Hepatocyte (in vitro differentiated cells): ENCODE data around the gene COMMD4. TPM values are rescaled to one million over a fixed set of nuclear protein-coding genes. Genes with fewer than 3 reads are reported as not detected.
A peak's percentile ranks its signal among the peaks of the same experiment; 100 is the strongest.

Experiments
- DNase-seq: peaks from one replicate; pipeline ENCODE4 v3.0.0-alpha.2; 2016; ENCODE audit warnings: low spot score
- H2AFZ ChIP-seq: fragments of 200-600 bp; sonication (generic); 2 replicates; pipeline ENCODE4 v1.6.0; 2016; ENCODE audit warnings: antibody characterized with exemption, mild to moderate bottlenecking
- H3K27ac ChIP-seq: fragments of 200-600 bp; sonication (generic); 2 replicates; pipeline ENCODE4 v1.5.1; 2016; ENCODE audit warnings: mild to moderate bottlenecking
- H3K27me3 ChIP-seq: fragments of 200-600 bp; sonication (generic); 2 replicates; pipeline ENCODE4 v1.6.1; 2016
- H3K36me3 ChIP-seq: fragments of 200-600 bp; sonication (generic); replicated peaks from 2 replicates; pipeline ENCODE4 v1.5.1; 2016; ENCODE audit warnings: low read depth; ENCODE audit not compliant: insufficient read depth
- H3K4me1 ChIP-seq: fragments of 200-600 bp; sonication (generic); 2 replicates; pipeline ENCODE4 v1.5.1; 2016; ENCODE audit warnings: mild to moderate bottlenecking, moderate library complexity; ENCODE audit not compliant: insufficient read depth
- H3K4me2 ChIP-seq: fragments of 200-600 bp; sonication (generic); 2 replicates; pipeline ENCODE4 v1.6.0; 2016
- H3K4me3 ChIP-seq: fragments of 200-600 bp; sonication (generic); 2 replicates; pipeline ENCODE4 v1.5.1; 2016; ENCODE audit warnings: mild to moderate bottlenecking
- H3K79me2 ChIP-seq: fragments of 200-600 bp; sonication (generic); 2 replicates; pipeline ENCODE4 v1.6.0; 2017; ENCODE audit warnings: mild to moderate bottlenecking
- H3K9me2 ChIP-seq: fragments of 200-600 bp; sonication (generic); replicated peaks from 2 replicates; pipeline ENCODE4 v1.6.0; 2017; ENCODE audit warnings: mild to moderate bottlenecking; ENCODE audit not compliant: insufficient read depth
- H3K9me3 ChIP-seq: fragments of 200-600 bp; sonication (generic); 2 replicates; pipeline ENCODE4 v1.5.1; 2016; ENCODE audit warnings: low read depth, mild to moderate bottlenecking
- H4K20me1 ChIP-seq: fragments of 200-600 bp; sonication (generic); 2 replicates; pipeline ENCODE4 v1.6.0; 2016; ENCODE audit warnings: mild to moderate bottlenecking; ENCODE audit not compliant: insufficient read depth, poor library complexity, severe bottlenecking
- EZH2 ChIP-seq: fragments of 200-600 bp; sonication (generic); IDR thresholded peaks from 2 replicates; pipeline ENCODE4 v1.6.1; 2016; ENCODE audit warnings: antibody characterized with exemption, mild to moderate bottlenecking, borderline replicate concordance
- EZH2phosphoT487 ChIP-seq: fragments of 200-600 bp; sonication (generic); IDR thresholded peaks from one replicate; pipeline ENCODE4 v1.6.1; 2018; ENCODE audit warnings: antibody characterized with exemption, mild to moderate bottlenecking, low read depth, moderate library complexity; ENCODE audit not compliant: unreplicated experiment, severe bottlenecking
- WGBS: methylation state at CpG from one replicate; pipeline ENCODE4 v1.1.6; 2016; ENCODE audit warnings: low lambda C conversion rate; ENCODE audit errors: missing lambda C conversion rate; 5-methylcytosine and 5-hydroxymethylcytosine counted together
- polyA plus RNA-seq: library from polyadenylated mRNA; unstranded; fragments of >200 nt; fragmentation: Nextera tagmentation; extraction: Ambion mirVana; gene quantifications from 2 replicates; pipeline ENCODE4 v1.2.1, GENCODE V29; 2016
- total RNA-seq: library from RNA; depleted of rRNA; stranded (reverse); fragments of >200 nt; gene quantifications from 2 replicates; pipeline ENCODE4 v1.2.3, GENCODE V29; 2014
- TF ChIP-seq, protein P1 (sequence below): fragments of 200-600 bp; sonication (generic); IDR thresholded peaks from 2 replicates; pipeline ENCODE4 v1.5.1; 2016; ENCODE audit warnings: antibody characterized with exemption, mild to moderate bottlenecking; ENCODE audit not compliant: poor library complexity

Gene COMMD4
- total and polyA plus RNA-seq, 2 experiments from 2014 or later: 70.3 to 105 TPM

DNA sequence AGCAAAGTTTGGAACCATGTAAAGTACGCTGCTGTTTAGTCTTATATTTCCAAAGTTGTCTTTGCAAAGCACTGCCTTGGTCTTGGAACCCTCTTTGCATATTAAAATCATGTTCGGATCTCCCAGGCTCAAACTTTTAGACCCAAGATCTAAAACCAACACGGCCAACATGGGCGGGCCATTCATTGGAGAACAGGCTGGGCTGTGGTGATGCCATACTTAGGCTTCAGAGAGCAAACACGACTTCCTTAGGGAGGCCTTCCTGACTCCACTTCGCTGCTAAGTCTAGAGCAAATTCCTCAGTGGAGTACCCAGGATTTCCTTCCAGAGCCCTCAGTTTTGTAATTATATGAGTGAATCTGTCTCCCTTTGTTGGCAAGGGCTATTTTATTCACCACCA lies 29.0 kb downstream of the COMMD4 start:
- no peaks in the 10 kb centered on the region for H3K9me3 ChIP-seq
- H4K20me1 ChIP-seq: no peaks in the 10 kb centered on the region
- H3K36me3 ChIP-seq: no peaks in the 10 kb centered on the region
- no peak for DNase-seq
- H3K79me2 ChIP-seq: peaks cover 13% of the 10 kb centered on the region
- TF ChIP-seq, protein P1, sequence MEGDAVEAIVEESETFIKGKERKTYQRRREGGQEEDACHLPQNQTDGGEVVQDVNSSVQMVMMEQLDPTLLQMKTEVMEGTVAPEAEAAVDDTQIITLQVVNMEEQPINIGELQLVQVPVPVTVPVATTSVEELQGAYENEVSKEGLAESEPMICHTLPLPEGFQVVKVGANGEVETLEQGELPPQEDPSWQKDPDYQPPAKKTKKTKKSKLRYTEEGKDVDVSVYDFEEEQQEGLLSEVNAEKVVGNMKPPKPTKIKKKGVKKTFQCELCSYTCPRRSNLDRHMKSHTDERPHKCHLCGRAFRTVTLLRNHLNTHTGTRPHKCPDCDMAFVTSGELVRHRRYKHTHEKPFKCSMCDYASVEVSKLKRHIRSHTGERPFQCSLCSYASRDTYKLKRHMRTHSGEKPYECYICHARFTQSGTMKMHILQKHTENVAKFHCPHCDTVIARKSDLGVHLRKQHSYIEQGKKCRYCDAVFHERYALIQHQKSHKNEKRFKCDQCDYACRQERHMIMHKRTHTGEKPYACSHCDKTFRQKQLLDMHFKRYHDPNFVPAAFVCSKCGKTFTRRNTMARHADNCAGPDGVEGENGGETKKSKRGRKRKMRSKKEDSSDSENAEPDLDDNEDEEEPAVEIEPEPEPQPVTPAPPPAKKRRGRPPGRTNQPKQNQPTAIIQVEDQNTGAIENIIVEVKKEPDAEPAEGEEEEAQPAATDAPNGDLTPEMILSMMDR: no peak
- no peak for TF ChIP-seq EZH2
- no peak for TF ChIP-seq EZH2phosphoT487
- H3K4me2 ChIP-seq: no peak overlapping the region
- no peak overlapping the region for H2AFZ ChIP-seq
- no peaks in the 10 kb centered on the region for H3K27me3 ChIP-seq
- H3K27ac ChIP-seq: no peak overlapping the region
- no peaks in the 10 kb centered on the region for H3K9me2 ChIP-seq
- H3K4me1 ChIP-seq: peaks cover 8% of the 10 kb centered on the region
- WGBS: 94% methylated on average over 6 of the region's 6 CpGs
- H3K4me3 ChIP-seq: no peak overlapping the region

DNA sequence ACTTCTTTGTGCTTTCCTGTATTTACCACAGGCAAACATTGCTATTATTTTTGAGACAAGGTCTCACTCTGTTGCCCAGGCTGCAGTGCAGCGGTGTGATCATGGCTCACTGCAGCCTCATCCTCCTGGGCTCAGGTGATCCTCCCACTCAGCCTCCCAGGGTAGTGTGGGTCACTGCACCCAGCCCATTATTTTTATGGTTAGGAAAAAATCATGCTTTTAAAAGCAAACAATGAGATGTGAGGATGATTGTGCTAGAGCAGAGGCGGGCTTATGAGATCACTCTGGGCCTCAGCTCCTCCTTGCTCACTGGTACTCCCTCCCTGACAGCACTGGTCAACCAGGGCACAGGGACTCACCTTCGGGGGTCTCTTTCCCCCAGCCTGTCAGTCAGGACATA lies 30.3 kb downstream of the COMMD4 start:
- H4K20me1 ChIP-seq: no peaks in the 10 kb centered on the region
- no peak overlapping the region for H3K4me2 ChIP-seq
- no peaks in the 10 kb centered on the region for H3K9me2 ChIP-seq
- no peaks in the 10 kb centered on the region for H3K9me3 ChIP-seq
- H3K36me3 ChIP-seq: no peaks in the 10 kb centered on the region
- no peaks in the 10 kb centered on the region for H3K27me3 ChIP-seq
- no peak for DNase-seq
- no peak overlapping the region for H2AFZ ChIP-seq
- 97% methylated on average over 3 of the region's 3 CpGs for WGBS
- no peak overlapping the region for H3K4me3 ChIP-seq
- H3K4me1 ChIP-seq: peaks cover 11% of the 10 kb centered on the region
- no peak overlapping the region for H3K27ac ChIP-seq
- peaks cover 25% of the 10 kb centered on the region for H3K79me2 ChIP-seq
- TF ChIP-seq EZH2phosphoT487 (no peak), EZH2 (no peak)
- TF ChIP-seq, protein P1: no peak

DNA sequence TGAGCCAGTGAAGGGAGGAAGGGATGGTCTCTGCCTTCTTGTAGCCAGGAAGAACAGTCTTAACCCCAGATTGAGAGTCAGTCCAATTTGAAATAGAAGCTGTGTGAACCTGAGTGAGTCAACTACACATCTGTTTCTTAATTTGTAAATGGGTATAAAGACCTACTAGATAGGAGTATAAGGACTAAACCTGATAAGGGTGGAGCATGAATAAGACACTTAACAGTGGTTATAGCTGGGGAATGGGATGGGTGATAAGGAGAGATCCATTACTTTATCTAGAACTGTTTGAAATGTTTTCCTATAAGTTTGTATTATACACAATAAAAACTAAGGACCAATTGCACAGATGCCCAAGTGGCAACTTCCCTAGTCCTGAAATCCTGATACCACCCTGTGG lies 31.1 kb downstream of the COMMD4 start:
- Histone ChIP-seq H3K9me2 (no peaks in the 10 kb centered on the region), H3K9me3 (no peaks in the 10 kb centered on the region), H3K36me3 (no peaks in the 10 kb centered on the region), H3K4me3 (no peak overlapping the region), H3K27me3 (no peaks in the 10 kb centered on the region), H2AFZ (no peak overlapping the region), H3K27ac (no peak overlapping the region), H3K4me2 (peak overlapping the region; percentile 85), H3K79me2 (peaks cover 29% of the 10 kb centered on the region), H3K4me1 (peaks cover 11% of the 10 kb centered on the region), H4K20me1 (no peaks in the 10 kb centered on the region)
- TF ChIP-seq, protein P1: no peak
- TF ChIP-seq EZH2 (no peak), EZH2phosphoT487 (no peak)
- no peak for DNase-seq

DNA sequence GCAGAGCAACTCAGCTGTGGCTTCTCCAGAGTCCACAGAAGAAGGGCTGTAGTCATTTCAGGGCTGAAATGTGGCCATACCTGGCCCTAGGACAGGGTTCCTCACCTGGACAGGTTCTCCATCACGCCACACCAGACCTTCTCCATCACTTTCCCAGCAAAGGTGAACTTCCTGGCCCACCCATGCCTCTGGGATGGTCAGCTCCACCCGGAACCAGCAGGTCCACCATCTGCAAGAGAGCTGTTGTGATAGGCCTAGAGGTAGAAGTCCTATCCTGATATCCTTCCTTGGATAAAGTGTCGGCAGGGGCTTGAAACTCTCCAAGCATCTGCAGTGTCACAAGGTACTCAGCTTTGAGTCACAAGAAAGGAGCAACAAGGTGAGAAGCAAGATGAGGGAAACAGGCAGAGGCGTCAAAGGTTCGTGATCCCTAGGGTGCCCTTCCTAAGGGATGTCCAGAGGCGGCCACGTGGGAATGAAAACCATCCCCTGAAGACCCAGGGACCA lies 31.6 kb downstream of the COMMD4 start:
- H3K4me3 ChIP-seq: no peak overlapping the region
- no peaks in the 10 kb centered on the region for H3K9me3 ChIP-seq
- H3K9me2 ChIP-seq: no peaks in the 10 kb centered on the region
- WGBS: 43% methylated on average over 7 of the region's 7 CpGs
- no peak for DNase-seq
- no peak overlapping the region for H2AFZ ChIP-seq
- no peaks in the 10 kb centered on the region for H3K27me3 ChIP-seq
- H3K36me3 ChIP-seq: no peaks in the 10 kb centered on the region
- H3K27ac ChIP-seq: peak overlapping the region; percentile 46
- peaks cover 11% of the 10 kb centered on the region for H3K4me1 ChIP-seq
- TF ChIP-seq, protein P1: no peak
- TF ChIP-seq EZH2 (no peak), EZH2phosphoT487 (no peak)
- H3K4me2 ChIP-seq: peak overlapping the region; percentile 85
- peaks cover 29% of the 10 kb centered on the region for H3K79me2 ChIP-seq
- H4K20me1 ChIP-seq: no peaks in the 10 kb centered on the region
